B cell (primary cell): ENCODE results near the gene KRT37. TPM values are rescaled to one million over a fixed set of nuclear protein-coding genes. Genes with fewer than 3 reads are reported as not detected.

Experiments
- ATAC-seq: fragments of 200-7000 bp; cut with Tn5 transposase; one replicate; pipeline ENCODE4 v1.10.0; 2021; ENCODE audit warnings: low read depth, mild to moderate bottlenecking, moderate number of reproducible peaks, moderate library complexity
- CTCF ChIA-PET: fragments of 350-600 bp; sonication (Branson Sonifier 250); formaldehyde crosslinking; loops from one replicate; lab custom pipeline; 2021; ENCODE audit warnings: antibody characterized with exemption, inconsistent platforms; lab: Charles Lee
- POLR2A ChIA-PET: fragments of 350-600 bp; sonication (Branson Sonifier 250); formaldehyde crosslinking; loops from one replicate; lab custom pipeline; 2021; ENCODE audit warnings: antibody characterized with exemption; lab: Charles Lee
- DNase-seq: peaks from one replicate; pipeline ENCODE4 v3.0.0; 2013
- H2AFZ ChIP-seq: 2 replicates; pipeline ENCODE4 v1.6.1; 2012; ENCODE audit warnings: mild to moderate bottlenecking, low read depth, low read length; ENCODE audit not compliant: insufficient read depth, poor library complexity, severe bottlenecking
- H3K27ac ChIP-seq, 2 donors: 1 replicate in 1 of 2; 2 replicates in 1 of 2; pipeline ENCODE4 v1.5.1; 2012 to 2013; ENCODE audit warnings: low read length in 2 of 2, mild to moderate bottlenecking in 2 of 2, moderate library complexity in 1 of 2
- H3K27me3 ChIP-seq, 4 experiments: fragments of 200-600 bp in 1 of 4; sonication (generic) in 1 of 4; replicated peaks in 1 of 4; 1 replicate in 2 of 4; 2 replicates in 2 of 4; pipeline versions ENCODE4 v1.6.1 to v1.7.0; 2013 to 2016; ENCODE audit warnings: low read length in 3 of 4, mild to moderate bottlenecking in 2 of 4, mixed read lengths in 1 of 4, moderate library complexity in 1 of 4; ENCODE audit not compliant: insufficient read depth in 4 of 4, control insufficient read depth in 3 of 4; ENCODE audit errors: control extremely low read depth in 1 of 4
- H3K36me3 ChIP-seq, 2 experiments: replicated peaks in 1 of 2; 1 replicate in 1 of 2; 2 replicates in 1 of 2; pipeline versions ENCODE4 v1.6.1 to v1.7.1; 2013; ENCODE audit warnings: low read length in 1 of 2; ENCODE audit not compliant: insufficient read depth in 2 of 2, control insufficient read depth in 1 of 2; ENCODE audit errors: control extremely low read depth in 1 of 2, extremely low read depth in 1 of 2
- H3K4me1 ChIP-seq, 2 donors: fragments of 200-600 bp in 1 of 2; sonication (generic) in 1 of 2; 1 replicate in 1 of 2; 2 replicates in 1 of 2; pipeline versions ENCODE4 v1.5.1 to v1.6.1; 2013 to 2017; ENCODE audit warnings: low read length in 2 of 2; ENCODE audit not compliant: control insufficient read depth in 2 of 2, insufficient read depth in 2 of 2
- H3K4me2 ChIP-seq: replicated peaks from 2 replicates; pipeline ENCODE3; 2012; ENCODE audit warnings: mild to moderate bottlenecking, low read depth, low read length; ENCODE audit not compliant: poor library complexity, severe bottlenecking
- H3K4me3 ChIP-seq, 5 experiments: fragments of 200-600 bp in 1 of 5; sonication (generic) in 1 of 5; 1 replicate in 3 of 5; 2 replicates in 2 of 5; pipeline versions ENCODE4 v1.5.1 to v1.7.0; 2011 to 2016; ENCODE audit warnings: low read length in 4 of 5, mild to moderate bottlenecking in 4 of 5, low read depth in 2 of 5, control low read depth in 1 of 5, moderate library complexity in 1 of 5; ENCODE audit not compliant: insufficient read depth in 1 of 5; ENCODE audit errors: control extremely low read depth in 1 of 5, extremely low read depth in 1 of 5
- H3K79me2 ChIP-seq: fragments of 200-600 bp; sonication (generic); one replicate; pipeline ENCODE4 v1.6.0; 2016; ENCODE audit warnings: low read length; ENCODE audit not compliant: control insufficient read depth, insufficient read depth
- H3K9ac ChIP-seq: fragments of 200-600 bp; sonication (generic); 2 replicates; pipeline ENCODE4 v1.6.1; 2017; ENCODE audit warnings: mild to moderate bottlenecking, low read length, moderate library complexity
- H3K9me3 ChIP-seq, 3 donors: one replicate each; pipeline versions ENCODE4 v1.6.1 to v1.7.1; 2013; ENCODE audit warnings: low read length in 2 of 3; ENCODE audit not compliant: control insufficient read depth in 2 of 3, insufficient read depth in 1 of 3; ENCODE audit errors: control extremely low read depth in 1 of 3
- H4K20me1 ChIP-seq: 2 replicates; pipeline ENCODE4 v1.6.0; 2012; ENCODE audit warnings: mild to moderate bottlenecking, low read length; ENCODE audit not compliant: insufficient read depth, control insufficient read depth, poor library complexity, severe bottlenecking
- H3K27ac Mint-ChIP-seq: one replicate; pipeline ENCODE4 v1.8.0; 2021; ENCODE audit warnings: mixed read lengths
- H3K27me3 Mint-ChIP-seq: one replicate; pipeline ENCODE4 v1.8.0; 2021; ENCODE audit warnings: mixed read lengths
- H3K4me1 Mint-ChIP-seq: one replicate; pipeline ENCODE4 v1.8.0; 2021; ENCODE audit warnings: mixed read lengths
- H3K4me3 Mint-ChIP-seq: one replicate; pipeline ENCODE4 v1.8.0; 2021; ENCODE audit warnings: mixed read lengths
- H3K9me3 Mint-ChIP-seq: one replicate; pipeline ENCODE4 v1.8.0; 2022; ENCODE audit warnings: mixed read lengths; ENCODE audit not compliant: insufficient read depth
- EZH2 ChIP-seq: IDR thresholded peaks from 2 replicates; pipeline ENCODE4 v1.6.1; 2012; ENCODE audit warnings: borderline replicate concordance, low read depth, mild to moderate bottlenecking, moderate library complexity, low read length; ENCODE audit not compliant: insufficient read depth, poor library complexity, severe bottlenecking
- WGBS: methylation state at CpG from one replicate; pipeline ENCODE4 v1.1.5; 2013; ENCODE audit warnings: missing lambda C conversion rate; ENCODE audit not compliant: insufficient coverage; 5-methylcytosine and 5-hydroxymethylcytosine counted together
- intact Hi-C: fragments of 100-400 bp; cut with micrococcal nuclease; formaldehyde crosslinking; loops from one replicate; pipeline ENCODE4 v1.10.0; 2022
- polyA plus RNA-seq: library from polyadenylated mRNA; depleted of rRNA; stranded (reverse); fragments of >200 nt; gene quantifications from 2 replicates; pipeline ENCODE4 v1.2.3, GENCODE V29; 2012
- total RNA-seq, 2 donors: library from RNA; stranded (reverse); fragments of 120-200 nt in 1 of 2; gene quantifications; 1 replicate in 1 of 2; 2 replicates in 1 of 2; pipeline versions ENCODE4 v1.2.3 to v1.2.4, GENCODE V29; 2013 to 2022
- TF ChIP-seq, protein P1 (sequence below): fragments of 200-600 bp; IDR thresholded peaks from one replicate; pipeline ENCODE4 v1.8.0; 2022; ENCODE audit warnings: antibody characterized with exemption, mild to moderate bottlenecking

KRT37 gene
- total and polyA plus RNA-seq, 2 donors (not counting 1 experiment from before 2014, with no cell fraction given): not detected

DNA sequence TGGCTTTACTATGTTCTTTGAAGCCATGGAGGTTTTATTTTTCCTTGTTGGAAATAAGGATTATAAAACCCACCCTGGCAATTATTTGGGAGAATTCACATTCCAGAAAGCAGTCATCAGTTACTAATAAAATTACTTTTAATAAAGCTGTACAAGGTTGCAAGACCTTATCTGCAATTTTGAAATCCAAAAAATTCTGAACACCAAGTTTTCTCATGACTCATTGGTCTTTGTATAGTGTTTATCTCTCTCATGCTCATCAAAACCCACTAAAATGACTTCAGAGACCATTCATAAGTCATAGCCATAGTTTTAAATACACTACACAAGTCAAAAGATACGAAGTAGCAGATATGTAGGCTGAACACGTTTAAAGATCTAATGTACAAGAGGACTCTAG is 22.4 kb upstream of the KRT37 start:
- Histone ChIP-seq H3K4me3 (no peak overlapping the region), H3K9ac (no peak overlapping the region), H3K4me1 (no peaks in the 10 kb centered on the region), H4K20me1 (no peaks in the 10 kb centered on the region), H3K27ac (no peak overlapping the region), H3K4me2 (no peak overlapping the region), H3K9me3 (peaks cover 0 to 3% (median 0%) of the 10 kb centered on the region in 3 donors), H2AFZ (no peak overlapping the region), H3K27me3 (peaks cover 0 to 11% (median 0%) of the 10 kb centered on the region in 4 experiments), H3K36me3 (no peaks in the 10 kb centered on the region), H3K79me2 (no peaks in the 10 kb centered on the region)
- TF ChIP-seq, protein P1, sequence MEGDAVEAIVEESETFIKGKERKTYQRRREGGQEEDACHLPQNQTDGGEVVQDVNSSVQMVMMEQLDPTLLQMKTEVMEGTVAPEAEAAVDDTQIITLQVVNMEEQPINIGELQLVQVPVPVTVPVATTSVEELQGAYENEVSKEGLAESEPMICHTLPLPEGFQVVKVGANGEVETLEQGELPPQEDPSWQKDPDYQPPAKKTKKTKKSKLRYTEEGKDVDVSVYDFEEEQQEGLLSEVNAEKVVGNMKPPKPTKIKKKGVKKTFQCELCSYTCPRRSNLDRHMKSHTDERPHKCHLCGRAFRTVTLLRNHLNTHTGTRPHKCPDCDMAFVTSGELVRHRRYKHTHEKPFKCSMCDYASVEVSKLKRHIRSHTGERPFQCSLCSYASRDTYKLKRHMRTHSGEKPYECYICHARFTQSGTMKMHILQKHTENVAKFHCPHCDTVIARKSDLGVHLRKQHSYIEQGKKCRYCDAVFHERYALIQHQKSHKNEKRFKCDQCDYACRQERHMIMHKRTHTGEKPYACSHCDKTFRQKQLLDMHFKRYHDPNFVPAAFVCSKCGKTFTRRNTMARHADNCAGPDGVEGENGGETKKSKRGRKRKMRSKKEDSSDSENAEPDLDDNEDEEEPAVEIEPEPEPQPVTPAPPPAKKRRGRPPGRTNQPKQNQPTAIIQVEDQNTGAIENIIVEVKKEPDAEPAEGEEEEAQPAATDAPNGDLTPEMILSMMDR: no peak
- no peak for TF ChIP-seq EZH2
- WGBS: no CpG with 5 or more reads among the region's 2 CpGs
- Mint-ChIP-seq H3K4me1 (no peaks in the 10 kb centered on the region), H3K27ac (no peak overlapping the region), H3K4me3 (no peak overlapping the region), H3K27me3 (peaks cover 43% of the 10 kb centered on the region), H3K9me3 (no peaks in the 10 kb centered on the region)
- ChIA-PET POLR2A (no interaction called here), CTCF (no interaction called here)
- no peak for ATAC-seq
- DNase-seq: no peak
- intact Hi-C loops: no loop called here

DNA sequence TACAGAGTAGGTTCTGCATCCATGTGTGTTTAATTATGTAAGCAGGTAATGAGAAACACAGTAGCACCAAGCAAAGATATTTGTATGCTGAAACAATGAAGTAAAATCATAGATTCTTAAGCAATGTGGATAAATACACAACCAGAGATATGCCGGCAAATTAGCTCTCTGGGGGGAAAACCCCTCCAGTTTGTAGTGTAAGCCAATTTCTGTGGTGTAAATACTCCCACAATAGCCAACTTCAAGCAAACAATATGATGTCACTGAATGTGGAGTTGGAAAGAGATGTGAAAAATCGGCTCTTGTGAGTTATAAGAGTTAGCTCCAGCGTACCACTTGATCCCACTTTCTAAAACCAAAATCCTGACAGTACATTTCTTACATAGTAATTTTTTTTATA is 20.3 kb upstream of the KRT37 start:
- Mint-ChIP-seq H3K27me3 (peaks cover 40% of the 10 kb centered on the region), H3K4me3 (no peak overlapping the region), H3K4me1 (no peaks in the 10 kb centered on the region), H3K27ac (no peak overlapping the region), H3K9me3 (no peaks in the 10 kb centered on the region)
- Histone ChIP-seq H3K4me1 (no peaks in the 10 kb centered on the region), H2AFZ (no peak overlapping the region), H3K36me3 (no peaks in the 10 kb centered on the region), H3K9me3 (peaks cover 0 to 4% (median 0%) of the 10 kb centered on the region in 3 donors), H3K4me3 (no peak overlapping the region), H3K4me2 (no peak overlapping the region), H4K20me1 (no peaks in the 10 kb centered on the region), H3K27me3 (peaks cover 0 to 6% (median 0%) of the 10 kb centered on the region in 4 experiments), H3K9ac (no peak overlapping the region), H3K27ac (no peak overlapping the region), H3K79me2 (no peaks in the 10 kb centered on the region)
- ChIA-PET CTCF (no interaction called here), POLR2A (no interaction called here)
- no CpG with 5 or more reads among the region's 3 CpGs for WGBS
- no peak for DNase-seq
- no peak for ATAC-seq
- TF ChIP-seq EZH2: no peak
- TF ChIP-seq, protein P1: no peak
- intact Hi-C loops: no loop called here
